GM18499 (cell line): Measurements from ENCODE around the gene ATG16L2.

Source experiments
- ATAC-seq: cut with Tn5 transposase; IDR thresholded peaks from one replicate; pipeline ENCODE4 v1.9.1; 2021; ENCODE audit warnings: moderate number of reproducible peaks; ENCODE audit not compliant: insufficient read depth, unreplicated experiment

ATG16L2 gene, protein sequence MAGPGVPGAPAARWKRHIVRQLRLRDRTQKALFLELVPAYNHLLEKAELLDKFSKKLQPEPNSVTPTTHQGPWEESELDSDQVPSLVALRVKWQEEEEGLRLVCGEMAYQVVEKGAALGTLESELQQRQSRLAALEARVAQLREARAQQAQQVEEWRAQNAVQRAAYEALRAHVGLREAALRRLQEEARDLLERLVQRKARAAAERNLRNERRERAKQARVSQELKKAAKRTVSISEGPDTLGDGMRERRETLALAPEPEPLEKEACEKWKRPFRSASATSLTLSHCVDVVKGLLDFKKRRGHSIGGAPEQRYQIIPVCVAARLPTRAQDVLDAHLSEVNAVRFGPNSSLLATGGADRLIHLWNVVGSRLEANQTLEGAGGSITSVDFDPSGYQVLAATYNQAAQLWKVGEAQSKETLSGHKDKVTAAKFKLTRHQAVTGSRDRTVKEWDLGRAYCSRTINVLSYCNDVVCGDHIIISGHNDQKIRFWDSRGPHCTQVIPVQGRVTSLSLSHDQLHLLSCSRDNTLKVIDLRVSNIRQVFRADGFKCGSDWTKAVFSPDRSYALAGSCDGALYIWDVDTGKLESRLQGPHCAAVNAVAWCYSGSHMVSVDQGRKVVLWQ

DNA sequence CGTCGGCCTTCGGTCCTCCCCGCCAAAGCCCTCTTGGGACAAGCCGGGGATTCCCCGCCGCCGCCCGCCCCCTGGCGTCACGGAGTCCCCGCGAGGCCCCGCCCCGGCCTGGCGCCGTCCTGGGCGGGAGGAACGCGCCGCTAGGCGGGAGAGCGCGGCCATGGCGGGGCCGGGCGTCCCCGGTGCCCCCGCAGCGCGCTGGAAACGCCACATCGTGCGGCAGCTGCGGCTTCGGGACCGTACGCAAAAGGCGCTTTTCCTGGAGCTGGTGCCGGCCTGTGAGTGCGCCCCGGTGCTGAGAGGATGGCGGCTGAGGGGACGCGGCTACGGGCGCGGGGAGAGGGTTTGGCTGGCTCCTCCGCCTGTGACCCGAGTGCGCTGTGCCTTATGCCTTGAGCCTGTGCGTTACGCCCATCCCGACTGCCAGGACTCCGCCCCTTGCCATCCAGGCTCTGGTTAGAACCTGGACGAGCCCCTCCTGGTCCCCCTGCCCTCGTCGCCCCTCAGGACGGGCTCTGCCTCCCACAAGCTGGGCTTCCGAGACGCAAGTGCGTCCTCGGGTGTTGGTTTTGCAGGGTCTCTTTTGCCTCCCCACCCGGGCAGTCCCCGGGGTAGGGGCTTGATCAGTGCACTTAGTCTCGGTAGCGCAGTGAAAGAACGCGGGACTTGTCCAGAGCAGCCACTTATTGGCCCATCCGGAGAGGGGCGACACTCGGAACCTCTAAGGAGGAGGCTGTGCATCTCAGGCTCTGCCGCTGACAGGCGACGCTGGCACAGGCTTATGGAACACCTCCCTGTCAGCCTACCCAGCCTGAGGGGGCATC is at the start of gene ATG16L2:
TSS of gene ATG16L2 (plus strand) at position 126 of the 824 bp plus-strand sequence. CDS start at position 161, 35 bp downstream.
- ATAC-seq, result no peak

DNA sequence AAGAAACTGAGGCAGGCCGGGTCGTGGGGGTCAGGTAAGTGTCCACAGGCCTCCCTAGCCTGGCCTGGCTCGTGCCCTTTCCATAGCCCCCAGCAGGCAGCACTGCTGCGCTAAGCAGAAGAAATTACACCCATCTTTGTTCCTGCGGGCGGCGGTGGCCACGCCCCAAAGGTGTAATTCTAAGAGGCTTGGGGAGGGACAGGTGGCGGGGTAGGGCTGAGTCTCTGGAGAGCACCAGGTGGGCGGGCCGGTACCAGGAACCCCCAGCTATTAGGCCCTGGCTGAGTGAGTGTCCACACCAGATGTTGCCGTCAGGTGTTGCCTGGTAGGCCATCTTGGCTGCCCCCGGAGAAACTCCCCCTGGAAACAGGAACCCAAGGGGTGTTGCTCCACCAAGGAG is 49.7 kb upstream of the ATG16L2 start:
- no peak for ATAC-seq

- ATAC-seq, result no peak
These were observed 47.9 kb upstream of the ATG16L2 start for GRCh38 chr11:72766152-72766902.

DNA sequence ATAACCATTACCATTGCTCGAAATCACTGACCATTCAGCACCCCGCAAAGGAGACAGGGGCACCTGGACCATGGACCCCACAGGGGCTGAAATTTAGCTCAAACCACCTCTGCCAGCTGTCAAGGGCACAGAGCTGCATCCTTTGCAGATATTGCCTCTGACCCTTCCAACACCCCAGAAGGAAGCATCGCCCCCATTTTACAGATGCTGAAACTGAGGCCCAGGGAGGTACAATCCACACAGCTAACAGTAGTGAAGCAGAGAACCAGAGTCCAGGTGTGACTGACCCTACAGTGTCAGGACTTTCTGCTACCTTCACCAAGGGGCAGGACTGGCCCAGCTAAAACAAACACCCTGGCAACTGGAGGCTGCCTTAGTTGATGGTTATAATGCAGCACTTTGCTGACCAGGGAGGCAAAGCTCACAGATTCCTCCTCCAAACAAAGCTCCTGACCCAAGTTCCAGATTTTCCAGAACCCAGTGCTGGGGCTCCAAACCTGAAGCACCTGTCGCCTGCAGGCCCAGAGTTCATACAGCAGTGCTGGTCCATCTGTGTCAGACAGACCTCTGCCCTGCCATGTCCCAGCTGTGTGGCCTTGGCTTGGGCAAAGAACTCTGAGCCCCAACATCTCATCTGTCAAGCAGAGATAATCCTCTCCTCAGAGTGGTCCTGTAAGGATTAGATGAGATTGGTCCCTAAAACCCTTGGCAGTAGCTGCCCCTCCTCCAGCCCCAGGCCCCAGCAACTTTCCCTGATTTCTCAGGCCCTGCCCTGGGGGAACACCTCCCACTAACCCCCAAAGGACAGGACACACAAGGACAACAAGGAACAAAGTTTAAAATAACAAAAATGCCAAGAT is 46.8 kb upstream of the ATG16L2 start:
- ATAC-seq, result no peak

- no peak for ATAC-seq
These were observed 45.6 kb upstream of the ATG16L2 start for GRCh38 chr11:72768581-72768980.

DNA sequence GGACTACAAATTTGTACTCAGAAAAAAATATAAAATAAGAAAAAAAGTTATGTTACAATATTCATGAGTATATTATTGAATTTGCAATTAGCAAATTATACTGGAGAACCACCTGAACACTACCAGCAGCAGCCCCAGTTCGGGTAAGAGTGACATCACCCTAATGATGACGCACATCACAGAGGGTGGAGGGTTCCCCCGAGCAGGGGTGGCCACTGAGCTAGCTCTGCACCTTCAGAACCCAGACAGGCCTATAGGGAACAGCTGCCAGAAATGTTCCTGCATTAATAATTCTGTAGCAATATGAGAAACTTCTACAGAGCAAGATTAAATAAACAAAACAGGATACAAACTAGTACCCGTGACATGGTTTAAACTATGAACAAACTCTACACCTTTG is 44.5 kb upstream of the ATG16L2 start:
- ATAC-seq, result no peak

DNA sequence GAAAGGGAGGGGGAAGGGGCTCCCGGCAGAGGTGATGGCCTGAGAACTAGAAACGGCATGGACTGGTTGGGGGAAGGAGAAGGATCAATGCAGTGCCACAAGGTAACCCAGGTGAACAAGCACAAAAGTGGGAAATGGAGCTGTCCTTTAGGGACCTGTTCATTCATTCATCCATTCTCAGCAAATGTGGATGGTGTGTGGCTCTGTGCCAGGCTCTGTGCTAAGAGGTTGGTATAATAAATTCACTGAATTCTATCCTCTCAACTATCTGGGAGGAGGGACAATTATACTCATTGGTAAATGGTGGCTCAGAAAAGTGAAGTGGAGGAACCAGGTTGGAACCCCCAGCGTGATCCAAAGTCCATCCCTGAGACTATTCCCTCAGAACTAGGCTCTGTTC is 43.4 kb upstream of the ATG16L2 start:
- ATAC-seq, result no peak

GRCh38 chr11:72771507-72771906 is 42.7 kb upstream of the ATG16L2 start:
- ATAC-seq, result no peak

DNA sequence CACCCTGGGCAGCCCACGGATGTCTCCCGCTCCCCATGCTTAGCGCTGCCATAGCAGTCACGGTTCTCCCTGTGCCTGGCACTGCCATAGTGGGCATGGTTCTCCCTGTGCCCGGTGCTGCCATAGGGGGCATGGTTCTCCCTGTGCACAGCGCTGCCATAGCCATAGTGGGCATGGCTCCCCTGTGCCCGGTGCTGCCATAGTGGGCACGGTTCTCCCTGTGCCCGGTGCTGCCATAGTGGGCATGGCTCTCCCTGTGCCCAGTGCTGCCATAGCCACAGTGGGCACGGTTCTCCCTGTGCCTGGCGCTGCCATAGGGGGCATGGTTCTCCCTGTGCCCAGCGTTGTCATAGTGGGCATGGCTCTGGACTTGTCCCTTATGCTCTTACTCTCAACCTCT is 42.2 kb upstream of the ATG16L2 start:
- ATAC-seq, result no peak

- ATAC-seq, result no peak
These were observed 40.9 kb upstream of the ATG16L2 start for GRCh38 chr11:72773291-72773690.

DNA sequence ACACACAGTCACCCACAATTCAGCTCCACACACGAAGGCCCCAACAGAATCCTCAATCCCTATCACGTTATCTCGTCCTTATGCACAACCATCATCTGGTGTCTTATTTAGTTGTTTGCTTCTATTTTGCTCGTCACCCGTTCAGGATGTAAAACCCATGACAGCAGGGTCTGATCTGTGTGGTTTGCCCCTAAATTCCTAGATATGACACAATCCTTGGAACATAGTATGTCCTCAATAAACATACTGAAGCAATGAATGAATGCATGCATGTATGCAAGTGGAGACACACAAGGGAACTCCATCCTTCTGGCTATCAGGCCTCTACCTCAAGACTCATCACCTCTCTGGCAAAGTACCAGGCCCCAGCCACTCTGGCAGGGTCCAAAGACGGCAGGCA is 40.5 kb upstream of the ATG16L2 start:
- ATAC-seq, result no peak

GRCh38 chr11:72774499-72774898 is 39.7 kb upstream of the ATG16L2 start:
- ATAC-seq, result no peak

GRCh38 chr11:72775288-72776110 is 38.7 kb upstream of the ATG16L2 start:
- no peak for ATAC-seq

- no peak for ATAC-seq
These were observed 37.9 kb upstream of the ATG16L2 start for GRCh38 chr11:72776117-72776843.

- ATAC-seq, result no peak
These were observed 37.1 kb upstream of the ATG16L2 start for GRCh38 chr11:72776844-72777754.

DNA sequence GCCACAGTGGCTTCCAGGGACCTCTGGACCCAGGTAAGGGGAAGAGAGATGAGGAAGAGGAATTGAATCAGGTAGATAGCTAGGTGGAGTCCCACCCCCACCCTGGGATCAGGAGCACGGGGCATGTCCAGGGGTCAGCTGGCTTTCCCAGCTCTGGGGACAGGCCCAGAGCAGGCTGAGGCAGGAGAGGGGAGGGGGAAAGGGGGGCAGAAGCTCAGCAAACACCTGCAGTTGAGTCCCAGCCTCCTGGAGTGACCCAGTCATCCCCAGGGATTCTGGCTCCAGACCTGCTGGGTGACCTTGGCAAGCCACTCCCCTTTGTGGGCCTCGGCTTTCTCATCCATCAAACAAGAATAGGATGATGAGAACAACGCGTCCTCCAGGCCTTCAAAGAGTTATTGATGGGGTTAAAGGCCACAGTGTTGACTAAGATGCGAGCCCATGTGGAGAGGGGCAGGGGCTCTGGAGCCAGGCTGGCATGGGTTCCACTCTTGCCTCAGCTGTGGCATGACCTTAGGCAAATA is 36.4 kb upstream of the ATG16L2 start:
- ATAC-seq, result no peak
